SK-N-SH treated with all-trans-retinoic acid at 6 μM for 48 hours (cell line): ENCODE measurements around the gene MBNL2.

ENCODE experiments used
- ATAC-seq: fragments of 200-7000 bp; cut with Tn5 transposase; 3 replicates; pipeline ENCODE4 v1.9.1; 2020; ENCODE audit warnings: mild to moderate bottlenecking, moderate library complexity
- ARNTL ChIP-seq: fragments of 450-650 bp; formaldehyde crosslinking; IDR thresholded peaks from 2 replicates; pipeline ENCODE4 v1.5.0; 2020; ENCODE audit warnings: low read depth, mild to moderate bottlenecking, moderate library complexity, borderline replicate concordance
- BACH2 ChIP-seq: fragments of 250-450 bp; sonication (Bioruptor Pico); IDR thresholded peaks from 2 replicates; pipeline ENCODE4 v1.9.0; 2021; ENCODE audit warnings: mild to moderate bottlenecking, borderline replicate concordance
- CSDC2 ChIP-seq: fragments of 250-450 bp; sonication (Bioruptor Pico); IDR thresholded peaks from 2 replicates; pipeline ENCODE4 v1.5.0; 2020; ENCODE audit warnings: mild to moderate bottlenecking, moderate library complexity
- ESRRG ChIP-seq: fragments of 250-450 bp; sonication (Bioruptor Pico); IDR thresholded peaks from 2 replicates; pipeline ENCODE4 v1.6.1; 2021; ENCODE audit warnings: mild to moderate bottlenecking
- GLIS3 ChIP-seq: fragments of 250-450 bp; sonication (Bioruptor Pico); IDR thresholded peaks from 2 replicates; pipeline ENCODE4 v1.5.0; 2020; ENCODE audit warnings: mild to moderate bottlenecking, moderate library complexity
- ISL1 ChIP-seq: fragments of 250-450 bp; sonication (Bioruptor Pico); IDR thresholded peaks from 2 replicates; pipeline ENCODE4 v2.1.2; 2022; ENCODE audit warnings: mild to moderate bottlenecking, moderate library complexity
- PPARA ChIP-seq: fragments of 250-450 bp; sonication (Bioruptor Pico); IDR thresholded peaks from 2 replicates; pipeline ENCODE4 v1.5.0; 2020; ENCODE audit warnings: mild to moderate bottlenecking, borderline replicate concordance
- SNAI2 ChIP-seq: fragments of 250-450 bp; sonication (Bioruptor Pico); IDR thresholded peaks from 2 replicates; pipeline ENCODE4 v1.5.0; 2020; ENCODE audit warnings: mild to moderate bottlenecking, moderate library complexity
- TCF4 ChIP-seq: fragments of 250-450 bp; sonication (Bioruptor Pico); IDR thresholded peaks from 2 replicates; pipeline ENCODE4 v1.8.0; 2021; ENCODE audit warnings: mild to moderate bottlenecking, moderate library complexity, borderline replicate concordance
- ZC3H10 ChIP-seq: fragments of 250-450 bp; sonication (Bioruptor Pico); IDR thresholded peaks from 2 replicates; pipeline ENCODE4 v1.5.1; 2021; ENCODE audit warnings: mild to moderate bottlenecking, moderate library complexity
- ZFP3 ChIP-seq: fragments of 250-450 bp; sonication (Bioruptor Pico); IDR thresholded peaks from 2 replicates; pipeline ENCODE4 v1.5.0; 2020; ENCODE audit warnings: mild to moderate bottlenecking, moderate library complexity
- ZFP30 ChIP-seq: fragments of 450-650 bp; formaldehyde crosslinking; IDR thresholded peaks from 2 replicates; pipeline ENCODE4 v1.5.0; 2022; ENCODE audit warnings: mild to moderate bottlenecking, moderate library complexity
- ZNF565 ChIP-seq: fragments of 450-650 bp; formaldehyde crosslinking; conservative IDR thresholded peaks from 2 replicates; pipeline ENCODE4 v1.5.0; 2020; ENCODE audit warnings: low read depth, mild to moderate bottlenecking, moderate library complexity
- ZNF70 ChIP-seq: fragments of 450-650 bp; formaldehyde crosslinking; IDR thresholded peaks from 2 replicates; pipeline ENCODE4 v1.5.0; 2020; ENCODE audit warnings: mild to moderate bottlenecking, moderate library complexity
- ZNF8 ChIP-seq: fragments of 450-650 bp; formaldehyde crosslinking; IDR thresholded peaks from 2 replicates; pipeline ENCODE4 v1.5.0; 2020; ENCODE audit warnings: mild to moderate bottlenecking, moderate library complexity
- TF ChIP-seq, protein P1 (sequence below): fragments of 250-450 bp; sonication (Bioruptor Pico); IDR thresholded peaks from 2 replicates; pipeline ENCODE4 v1.8.0; 2020; ENCODE audit warnings: mild to moderate bottlenecking, moderate library complexity, borderline replicate concordance
- TF ChIP-seq, protein P2 (sequence below): fragments of 250-450 bp; sonication (Bioruptor Pico); IDR thresholded peaks from 2 replicates; pipeline ENCODE4 v1.5.1; 2021; ENCODE audit warnings: mild to moderate bottlenecking, moderate library complexity
- TF ChIP-seq, protein P3 (sequence below): fragments of 250-450 bp; sonication (Bioruptor Pico); IDR thresholded peaks from 2 replicates; pipeline ENCODE4 v1.8.0; 2021; ENCODE audit warnings: low read depth, mild to moderate bottlenecking, moderate library complexity, borderline replicate concordance
- TF ChIP-seq, protein P4 (sequence below): fragments of 250-450 bp; sonication (Bioruptor Pico); IDR thresholded peaks from 2 replicates; pipeline ENCODE4 v1.5.0; 2020; ENCODE audit warnings: mild to moderate bottlenecking, moderate library complexity
- TF ChIP-seq, protein P5 (sequence below): fragments of 250-450 bp; sonication (Bioruptor Pico); IDR thresholded peaks from 2 replicates; pipeline ENCODE4 v1.5.1; 2020; ENCODE audit warnings: low read depth, mild to moderate bottlenecking, moderate library complexity

MBNL2 gene

DNA sequence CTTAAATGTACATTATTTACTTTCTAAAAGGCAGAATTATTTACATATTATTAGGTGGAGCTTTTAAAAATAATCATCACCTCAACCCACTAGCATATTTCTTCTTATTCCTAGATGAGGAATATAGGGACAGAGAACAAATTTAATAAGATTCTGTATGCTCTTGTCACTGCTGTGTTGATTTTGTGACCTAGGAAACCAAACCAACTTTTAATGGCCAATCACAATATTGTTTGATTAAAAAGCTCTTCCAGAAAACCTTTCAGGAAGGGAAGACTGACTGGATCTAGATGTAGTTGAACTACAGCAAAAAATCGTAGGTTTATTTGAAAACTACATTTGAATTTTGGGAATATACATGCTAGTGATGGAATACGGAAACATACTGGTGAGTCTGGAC, 120.0 kb downstream of the MBNL2 start:
- no peak for ATAC-seq
- TF ChIP-seq, protein P1, sequence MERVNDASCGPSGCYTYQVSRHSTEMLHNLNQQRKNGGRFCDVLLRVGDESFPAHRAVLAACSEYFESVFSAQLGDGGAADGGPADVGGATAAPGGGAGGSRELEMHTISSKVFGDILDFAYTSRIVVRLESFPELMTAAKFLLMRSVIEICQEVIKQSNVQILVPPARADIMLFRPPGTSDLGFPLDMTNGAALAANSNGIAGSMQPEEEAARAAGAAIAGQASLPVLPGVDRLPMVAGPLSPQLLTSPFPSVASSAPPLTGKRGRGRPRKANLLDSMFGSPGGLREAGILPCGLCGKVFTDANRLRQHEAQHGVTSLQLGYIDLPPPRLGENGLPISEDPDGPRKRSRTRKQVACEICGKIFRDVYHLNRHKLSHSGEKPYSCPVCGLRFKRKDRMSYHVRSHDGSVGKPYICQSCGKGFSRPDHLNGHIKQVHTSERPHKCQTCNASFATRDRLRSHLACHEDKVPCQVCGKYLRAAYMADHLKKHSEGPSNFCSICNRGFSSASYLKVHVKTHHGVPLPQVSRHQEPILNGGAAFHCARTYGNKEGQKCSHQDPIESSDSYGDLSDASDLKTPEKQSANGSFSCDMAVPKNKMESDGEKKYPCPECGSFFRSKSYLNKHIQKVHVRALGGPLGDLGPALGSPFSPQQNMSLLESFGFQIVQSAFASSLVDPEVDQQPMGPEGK (CRISPR knock-in tag) = no peak
- TF ChIP-seq, protein P2, sequence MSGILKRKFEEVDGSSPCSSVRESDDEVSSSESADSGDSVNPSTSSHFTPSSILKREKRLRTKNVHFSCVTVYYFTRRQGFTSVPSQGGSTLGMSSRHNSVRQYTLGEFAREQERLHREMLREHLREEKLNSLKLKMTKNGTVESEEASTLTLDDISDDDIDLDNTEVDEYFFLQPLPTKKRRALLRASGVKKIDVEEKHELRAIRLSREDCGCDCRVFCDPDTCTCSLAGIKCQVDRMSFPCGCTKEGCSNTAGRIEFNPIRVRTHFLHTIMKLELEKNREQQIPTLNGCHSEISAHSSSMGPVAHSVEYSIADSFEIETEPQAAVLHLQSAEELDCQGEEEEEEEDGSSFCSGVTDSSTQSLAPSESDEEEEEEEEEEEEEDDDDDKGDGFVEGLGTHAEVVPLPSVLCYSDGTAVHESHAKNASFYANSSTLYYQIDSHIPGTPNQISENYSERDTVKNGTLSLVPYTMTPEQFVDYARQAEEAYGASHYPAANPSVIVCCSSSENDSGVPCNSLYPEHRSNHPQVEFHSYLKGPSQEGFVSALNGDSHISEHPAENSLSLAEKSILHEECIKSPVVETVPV (CRISPR knock-in tag) = no peak
- no peak for TF ChIP-seq BACH2 (CRISPR knock-in tag)
- TF ChIP-seq, protein P3, sequence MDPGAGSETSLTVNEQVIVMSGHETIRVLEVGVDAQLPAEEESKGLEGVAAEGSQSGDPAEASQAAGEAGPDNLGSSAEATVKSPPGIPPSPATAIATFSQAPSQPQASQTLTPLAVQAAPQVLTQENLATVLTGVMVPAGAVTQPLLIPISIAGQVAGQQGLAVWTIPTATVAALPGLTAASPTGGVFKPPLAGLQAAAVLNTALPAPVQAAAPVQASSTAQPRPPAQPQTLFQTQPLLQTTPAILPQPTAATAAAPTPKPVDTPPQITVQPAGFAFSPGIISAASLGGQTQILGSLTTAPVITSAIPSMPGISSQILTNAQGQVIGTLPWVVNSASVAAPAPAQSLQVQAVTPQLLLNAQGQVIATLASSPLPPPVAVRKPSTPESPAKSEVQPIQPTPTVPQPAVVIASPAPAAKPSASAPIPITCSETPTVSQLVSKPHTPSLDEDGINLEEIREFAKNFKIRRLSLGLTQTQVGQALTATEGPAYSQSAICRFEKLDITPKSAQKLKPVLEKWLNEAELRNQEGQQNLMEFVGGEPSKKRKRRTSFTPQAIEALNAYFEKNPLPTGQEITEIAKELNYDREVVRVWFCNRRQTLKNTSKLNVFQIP (CRISPR knock-in tag) = no peak
- TF ChIP-seq ESRRG (CRISPR knock-in tag) = no peak
- no peak for TF ChIP-seq ISL1 (CRISPR knock-in tag)
- no peak for TF ChIP-seq SNAI2 (CRISPR knock-in tag)
- no peak for TF ChIP-seq TCF4
- TF ChIP-seq ARNTL = no peak
- no peak for TF ChIP-seq ZC3H10 (CRISPR knock-in tag)
- TF ChIP-seq ZNF565 = no peak
- TF ChIP-seq CSDC2 = no peak
- TF ChIP-seq, protein P4, sequence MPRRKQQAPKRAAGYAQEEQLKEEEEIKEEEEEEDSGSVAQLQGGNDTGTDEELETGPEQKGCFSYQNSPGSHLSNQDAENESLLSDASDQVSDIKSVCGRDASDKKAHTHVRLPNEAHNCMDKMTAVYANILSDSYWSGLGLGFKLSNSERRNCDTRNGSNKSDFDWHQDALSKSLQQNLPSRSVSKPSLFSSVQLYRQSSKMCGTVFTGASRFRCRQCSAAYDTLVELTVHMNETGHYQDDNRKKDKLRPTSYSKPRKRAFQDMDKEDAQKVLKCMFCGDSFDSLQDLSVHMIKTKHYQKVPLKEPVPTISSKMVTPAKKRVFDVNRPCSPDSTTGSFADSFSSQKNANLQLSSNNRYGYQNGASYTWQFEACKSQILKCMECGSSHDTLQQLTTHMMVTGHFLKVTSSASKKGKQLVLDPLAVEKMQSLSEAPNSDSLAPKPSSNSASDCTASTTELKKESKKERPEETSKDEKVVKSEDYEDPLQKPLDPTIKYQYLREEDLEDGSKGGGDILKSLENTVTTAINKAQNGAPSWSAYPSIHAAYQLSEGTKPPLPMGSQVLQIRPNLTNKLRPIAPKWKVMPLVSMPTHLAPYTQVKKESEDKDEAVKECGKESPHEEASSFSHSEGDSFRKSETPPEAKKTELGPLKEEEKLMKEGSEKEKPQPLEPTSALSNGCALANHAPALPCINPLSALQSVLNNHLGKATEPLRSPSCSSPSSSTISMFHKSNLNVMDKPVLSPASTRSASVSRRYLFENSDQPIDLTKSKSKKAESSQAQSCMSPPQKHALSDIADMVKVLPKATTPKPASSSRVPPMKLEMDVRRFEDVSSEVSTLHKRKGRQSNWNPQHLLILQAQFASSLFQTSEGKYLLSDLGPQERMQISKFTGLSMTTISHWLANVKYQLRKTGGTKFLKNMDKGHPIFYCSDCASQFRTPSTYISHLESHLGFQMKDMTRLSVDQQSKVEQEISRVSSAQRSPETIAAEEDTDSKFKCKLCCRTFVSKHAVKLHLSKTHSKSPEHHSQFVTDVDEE = no peak
- no peak for TF ChIP-seq ZFP30 (CRISPR knock-in tag)
- TF ChIP-seq ZNF8 (CRISPR knock-in tag) = no peak
- TF ChIP-seq ZFP3 = no peak
- TF ChIP-seq, protein P5, sequence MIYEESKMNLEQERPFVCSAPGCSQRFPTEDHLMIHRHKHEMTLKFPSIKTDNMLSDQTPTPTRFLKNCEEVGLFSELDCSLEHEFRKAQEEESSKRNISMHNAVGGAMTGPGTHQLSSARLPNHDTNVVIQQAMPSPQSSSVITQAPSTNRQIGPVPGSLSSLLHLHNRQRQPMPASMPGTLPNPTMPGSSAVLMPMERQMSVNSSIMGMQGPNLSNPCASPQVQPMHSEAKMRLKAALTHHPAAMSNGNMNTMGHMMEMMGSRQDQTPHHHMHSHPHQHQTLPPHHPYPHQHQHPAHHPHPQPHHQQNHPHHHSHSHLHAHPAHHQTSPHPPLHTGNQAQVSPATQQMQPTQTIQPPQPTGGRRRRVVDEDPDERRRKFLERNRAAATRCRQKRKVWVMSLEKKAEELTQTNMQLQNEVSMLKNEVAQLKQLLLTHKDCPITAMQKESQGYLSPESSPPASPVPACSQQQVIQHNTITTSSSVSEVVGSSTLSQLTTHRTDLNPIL (CRISPR knock-in tag) = no peak
- no peak for TF ChIP-seq PPARA

DNA sequence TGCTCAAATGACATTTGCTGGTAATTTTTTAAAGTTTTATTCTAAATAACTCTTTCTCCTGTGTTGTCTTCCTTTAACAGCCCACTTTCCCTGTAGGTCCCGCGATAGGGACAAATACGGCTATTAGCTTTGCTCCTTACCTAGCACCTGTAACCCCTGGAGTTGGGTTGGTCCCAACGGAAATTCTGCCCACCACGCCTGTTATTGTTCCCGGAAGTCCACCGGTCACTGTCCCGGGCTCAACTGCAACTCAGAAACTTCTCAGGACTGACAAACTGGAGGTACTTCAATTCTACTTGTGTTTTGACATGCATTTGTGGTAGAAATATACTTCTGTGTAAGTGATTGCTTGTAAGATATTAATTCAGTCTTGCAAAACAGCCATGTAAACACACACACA, 120.8 kb downstream of the MBNL2 start:
- TF ChIP-seq ESRRG (CRISPR knock-in tag) = no peak
- TF ChIP-seq GLIS3 (CRISPR knock-in tag) = no peak
- TF ChIP-seq, protein P1 (CRISPR knock-in tag) = no peak
- no peak for TF ChIP-seq ISL1 (CRISPR knock-in tag)
- TF ChIP-seq ZNF8 (CRISPR knock-in tag) = no peak
- TF ChIP-seq TCF4 = no peak
- no peak for TF ChIP-seq ZNF70 (CRISPR knock-in tag)
- no peak for TF ChIP-seq ZNF565
- no peak for TF ChIP-seq PPARA
- ATAC-seq = no peak
